ENCODE results near the gene HECTD4.

- no peak for TF ChIP-seq CTCF (IDR thresholded peaks at IDR 0.05)
- no peak for TF ChIP-seq POLR2AphosphoS5 (IDR thresholded peaks at IDR 0.05; ENCODE audit: low read depth, low read length)
- no peak for TF ChIP-seq SIN3A (IDR thresholded peaks at IDR 0.05; ENCODE audit: borderline replicate concordance, insufficient read depth, low read depth, low read length)
Measured at GRCh38 chr12:112305951-112306350, 76.3 kb downstream of the HECTD4 start.

Data from Panc1 (cell line).